NCI-H82 treated with DMSO at 0.1 percent for 48 hours (cell line): Measurements from ENCODE around the gene FBH1.
"Not testable (repeated sequence)": the region's sequence is repeated elsewhere in the genome, so short reads cannot be mapped to it uniquely, and the experiment has no call there.

Experiments
- DNase-seq: peaks from one replicate; lab custom pipeline; 2025; ENCODE audit not compliant: unreplicated experiment; lab: John Stamatoyannopoulos, UW

The FBH1 gene

DNA sequence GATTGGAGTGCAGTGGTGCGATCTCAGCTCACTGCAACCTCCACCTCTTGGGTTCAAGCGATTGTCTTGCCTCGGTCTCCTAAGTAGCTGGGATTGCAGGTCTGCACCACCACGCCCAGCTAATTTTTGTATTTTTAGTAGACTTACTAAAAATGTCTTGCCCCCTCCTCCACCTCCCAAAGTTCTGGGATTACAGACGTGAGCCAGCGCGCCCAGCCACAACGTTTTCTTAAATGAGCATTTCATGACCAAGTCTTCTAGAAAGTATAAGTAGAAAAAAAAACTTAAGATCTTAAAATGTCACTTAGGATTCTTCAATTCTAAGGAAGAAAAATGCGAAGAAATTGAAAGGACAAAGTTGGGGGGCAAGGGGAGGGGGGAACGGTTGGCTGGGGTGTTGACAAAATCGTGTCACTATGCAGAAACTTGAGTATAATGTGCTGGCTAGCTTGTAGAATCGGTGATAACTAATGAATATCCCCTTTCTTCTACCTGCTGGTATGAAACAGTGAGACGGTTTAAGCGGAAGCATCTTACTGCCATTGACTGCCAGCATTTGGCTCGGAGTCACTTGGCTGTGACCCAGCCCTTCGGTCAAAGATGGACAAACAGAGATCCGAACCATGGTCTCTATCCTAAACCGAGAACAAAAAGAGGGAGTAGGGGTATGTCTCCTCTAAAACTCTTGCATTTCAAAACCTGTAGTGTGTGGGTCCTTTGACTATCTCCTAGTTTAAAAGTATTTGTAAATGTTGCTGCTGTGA, 12.7 kb downstream of the FBH1 start:
- no peak for DNase-seq

DNA sequence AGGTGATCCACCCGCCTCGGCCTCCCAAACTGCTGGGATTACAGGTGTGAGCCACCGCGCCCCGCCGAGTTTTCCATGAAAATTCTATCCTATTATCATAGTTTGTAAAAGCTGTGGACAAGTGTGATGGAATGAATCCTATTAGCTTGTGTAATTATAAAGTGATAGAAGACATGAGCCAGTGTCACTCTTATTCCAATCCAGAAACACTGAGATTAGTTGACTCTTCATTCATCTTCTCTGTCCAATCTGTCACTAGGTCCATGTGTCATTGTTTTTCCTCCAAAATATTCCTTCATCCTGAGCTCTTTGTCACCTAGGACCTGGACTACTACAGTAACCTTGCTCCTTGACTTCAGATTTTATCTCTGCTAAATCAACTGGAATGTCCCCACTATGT, 13.5 kb downstream of the FBH1 start:
- DNase-seq, result no peak

- no peak for DNase-seq
These were observed 14.2 kb downstream of the FBH1 start for GRCh38 chr10:5904227-5904626.

DNA sequence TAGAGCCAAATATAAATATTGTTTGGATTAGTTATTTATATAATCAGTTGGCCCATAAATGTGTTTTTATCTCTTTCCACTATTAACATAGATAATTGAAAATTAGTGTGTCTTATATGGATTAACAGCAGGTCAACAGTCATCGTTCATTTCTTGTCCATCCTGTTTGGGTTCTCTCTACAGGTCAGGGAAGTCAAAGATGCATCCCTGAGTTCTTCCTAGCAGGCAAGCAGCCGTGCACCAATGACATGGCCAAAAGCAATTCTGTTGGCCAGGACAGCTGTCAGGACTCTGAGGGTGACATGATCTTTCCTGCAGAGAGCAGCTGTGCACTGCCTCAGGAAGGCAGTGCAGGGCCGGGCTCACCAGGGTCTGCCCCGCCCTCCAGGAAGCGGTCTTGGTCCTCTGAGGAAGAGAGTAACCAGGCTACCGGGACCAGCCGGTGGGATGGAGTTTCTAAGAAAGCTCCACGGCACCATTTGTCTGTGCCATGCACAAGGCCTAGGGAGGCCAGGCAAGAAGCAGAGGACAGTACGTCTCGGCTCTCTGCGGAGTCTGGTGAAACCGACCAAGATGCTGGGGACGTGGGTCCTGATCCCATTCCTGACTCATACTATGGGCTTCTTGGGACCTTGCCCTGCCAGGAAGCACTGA, 15.9 kb downstream of the FBH1 start:
- no peak for DNase-seq

DNA sequence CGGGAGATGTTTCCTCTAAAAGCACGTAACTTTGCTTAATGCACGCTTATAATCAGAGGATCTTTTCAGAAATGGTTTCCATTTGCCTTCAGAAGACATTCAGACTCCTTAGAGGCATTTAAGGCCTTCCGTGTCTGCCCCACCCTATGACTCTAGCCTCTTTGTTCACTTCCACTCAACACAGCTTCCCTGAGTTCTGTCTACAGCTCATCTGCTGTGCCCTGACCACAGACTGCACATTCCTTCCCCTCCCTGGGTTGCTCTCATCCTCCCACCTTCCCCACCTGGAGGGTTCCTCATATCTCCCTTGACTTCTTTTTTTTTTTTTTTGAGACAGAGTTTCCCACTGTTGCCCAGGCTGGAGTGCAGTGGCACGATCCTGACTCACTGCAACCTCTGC, 16.6 kb downstream of the FBH1 start:
- DNase-seq, result no peak

GRCh38 chr10:5908676-5909075, 18.6 kb downstream of the FBH1 start:
- not testable (repeated sequence) for DNase-seq

- no peak for DNase-seq
These were observed 20.5 kb downstream of the FBH1 start for GRCh38 chr10:5910323-5911100.

GRCh38 chr10:5911670-5912069, 21.6 kb downstream of the FBH1 start:
- DNase-seq, result no peak

DNA sequence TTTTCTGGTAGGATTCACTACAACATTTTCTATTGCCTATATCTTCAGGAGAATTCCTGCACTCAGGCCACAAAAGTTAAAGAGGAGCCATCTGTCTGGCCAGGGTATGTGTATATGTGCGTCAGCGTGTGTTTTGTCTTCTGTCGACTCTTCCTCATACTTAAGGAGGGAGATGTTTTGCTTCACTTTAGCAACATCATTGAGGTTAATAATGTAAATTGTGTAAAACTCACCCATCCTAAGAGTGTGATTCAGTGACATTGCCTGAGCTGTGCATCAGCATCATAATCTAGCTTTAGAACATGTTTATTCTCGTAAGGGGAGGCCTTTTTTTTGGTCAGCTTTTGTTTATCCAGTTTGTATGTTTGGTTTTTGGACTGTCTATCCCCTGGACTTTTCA, 23.7 kb downstream of the FBH1 start:
- DNase-seq, result no peak

DNA sequence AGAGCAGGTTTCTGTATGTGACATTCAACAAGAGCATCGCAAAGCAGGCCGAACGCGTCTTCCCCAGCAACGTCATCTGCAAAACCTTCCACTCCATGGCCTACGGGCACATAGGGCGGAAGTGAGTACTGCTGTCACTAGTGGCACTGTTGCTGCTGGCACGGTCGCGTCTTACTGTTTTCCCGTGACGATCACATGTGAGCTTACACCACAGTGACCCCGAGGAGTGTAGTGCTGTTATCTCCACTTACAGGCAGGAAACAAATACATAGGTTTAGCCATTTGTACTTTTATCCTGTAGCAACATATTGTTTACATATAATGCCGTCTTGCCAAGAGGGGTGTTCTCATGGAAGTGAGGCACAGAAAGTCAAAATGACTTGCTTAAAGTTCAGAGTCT, 25.4 kb downstream of the FBH1 start:
- no peak for DNase-seq

- DNase-seq, result no peak
These were observed 27.3 kb downstream of the FBH1 start for GRCh38 chr10:5917305-5917704.

DNA sequence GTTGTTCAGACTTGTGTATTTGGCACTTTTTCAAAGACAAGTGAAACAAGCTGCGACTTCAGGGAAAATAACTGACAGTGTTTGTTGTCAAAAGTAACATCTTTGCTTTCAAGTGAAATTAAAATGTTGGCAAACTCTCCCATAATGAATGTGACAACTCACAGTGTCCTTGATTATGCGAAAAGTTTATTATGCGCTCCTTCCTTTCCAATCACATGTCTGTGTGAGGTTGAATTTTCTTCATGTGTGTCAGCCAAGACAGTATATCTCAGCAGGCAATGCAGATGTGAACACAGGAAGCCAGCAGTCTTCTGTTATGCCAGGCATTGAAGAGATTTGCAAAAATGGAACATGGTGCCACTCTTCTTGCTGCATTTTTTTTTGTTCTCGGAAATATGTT, 28.7 kb downstream of the FBH1 start:
- no peak for DNase-seq

GRCh38 chr10:5919568-5919967, 29.5 kb downstream of the FBH1 start:
- no peak for DNase-seq

DNA sequence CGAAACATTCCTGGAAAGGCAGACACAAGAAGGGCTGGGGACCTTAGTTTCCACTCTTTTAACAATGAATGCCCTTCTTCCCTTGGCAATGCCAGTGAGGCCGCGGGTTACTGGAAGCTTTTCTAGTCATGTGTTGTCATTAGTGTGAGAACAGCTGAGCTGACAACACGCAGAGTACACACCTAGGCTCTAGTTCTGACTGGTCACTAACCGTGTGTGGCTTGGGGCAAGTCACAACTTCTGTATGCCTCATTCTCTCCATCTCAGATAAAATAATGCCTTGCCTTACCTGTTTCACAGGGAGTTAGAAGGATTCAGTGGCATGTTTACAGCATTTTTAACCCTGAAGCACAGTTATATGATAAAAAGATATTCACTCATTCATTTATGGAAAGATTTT, 31.7 kb downstream of the FBH1 start:
- DNase-seq, result no peak

- no peak for DNase-seq
These were observed 34.8 kb downstream of the FBH1 start for GRCh38 chr10:5924889-5925288.

GRCh38 chr10:5927306-5927705, 37.3 kb downstream of the FBH1 start:
- no peak for DNase-seq

DNA sequence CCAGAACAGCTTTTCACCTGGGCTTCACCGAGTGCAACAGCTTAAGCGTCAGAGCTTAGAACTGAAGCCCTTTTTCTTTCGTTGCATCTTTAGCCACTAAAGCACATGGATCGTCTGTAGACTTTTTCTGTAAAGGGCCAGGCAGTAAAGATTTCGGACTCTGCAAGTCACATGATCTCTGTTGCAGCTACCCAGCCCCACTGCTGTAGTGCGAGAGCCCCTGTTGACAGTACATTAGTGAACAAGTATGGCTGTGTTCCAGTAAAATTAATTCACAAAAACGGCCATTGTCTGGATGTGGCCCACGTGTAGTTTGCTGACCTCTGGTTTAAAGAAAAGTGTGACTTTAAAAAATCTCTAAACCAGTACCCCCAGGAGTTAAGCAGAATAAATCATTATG, 39.4 kb downstream of the FBH1 start:
- no peak for DNase-seq

DNA sequence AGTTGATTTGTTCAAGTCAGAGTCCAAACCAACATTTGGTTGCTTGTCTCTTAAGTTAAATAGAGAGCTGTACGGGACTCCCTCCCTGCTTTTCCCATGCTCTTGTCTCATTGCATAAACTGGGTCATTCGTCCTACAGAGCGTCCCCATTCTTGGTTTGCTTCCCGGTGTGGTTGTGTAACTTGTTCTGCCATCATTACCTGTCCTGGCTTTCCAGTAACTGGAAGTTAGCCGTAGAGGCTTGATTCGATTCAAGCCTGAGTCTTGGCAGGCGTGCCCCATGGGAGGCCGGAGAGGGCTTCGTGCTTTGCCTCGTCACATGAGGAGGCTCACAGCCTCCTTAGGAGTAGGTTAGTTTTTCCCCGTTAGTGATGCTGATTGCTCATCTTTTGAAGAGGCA, 40.2 kb downstream of the FBH1 start:
- no peak for DNase-seq

- DNase-seq, result no peak
These were observed 42.3 kb downstream of the FBH1 start for GRCh38 chr10:5932345-5932744.

- DNase-seq, result no peak
These were observed 44.0 kb downstream of the FBH1 start for GRCh38 chr10:5933909-5934546.

GRCh38 chr10:5935628-5936027, 45.6 kb downstream of the FBH1 start:
- DNase-seq, result no peak

DNA sequence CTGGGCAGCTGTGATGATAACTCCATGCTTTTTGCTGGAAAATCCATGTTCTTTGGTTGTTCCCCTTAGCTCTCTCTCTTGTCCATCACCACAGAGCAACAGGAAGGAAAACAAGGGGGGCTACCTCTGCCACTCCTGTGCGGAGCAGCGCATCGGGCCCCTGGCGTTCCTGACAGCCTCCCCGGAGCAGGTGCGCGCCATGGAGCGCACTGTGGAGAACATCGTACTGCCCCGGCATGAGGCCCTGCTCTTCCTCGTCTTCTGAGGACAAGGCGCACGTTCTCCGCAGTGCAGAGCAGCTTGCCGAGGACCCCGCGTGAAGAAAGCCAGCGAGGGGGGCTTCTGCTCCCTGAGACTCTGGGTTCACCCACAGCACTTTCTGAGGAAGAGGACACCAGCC, 47.0 kb downstream of the FBH1 start:
- DNase-seq, result no peak
